GM13977 (cell line): ENCODE data around the gene VCP.

ENCODE experiments used
- DNase-seq: peaks from one replicate; pipeline ENCODE4 v3.0.0; 2012; ENCODE audit warnings: low spot score
- in situ Hi-C: fragments of 300-500 bp; cut with MboI; formaldehyde crosslinking; loops from one replicate; pipeline ENCODE4 v1.12.0; 2022; ENCODE audit warnings: low sequenced_read_pairs, low pct_unique_long_range_greater_than_20kb, mixed read lengths, inconsistent platforms; ENCODE audit not compliant: unreplicated experiment
- TF ChIP-seq, protein P1 (sequence below): IDR thresholded peaks from 2 replicates; pipeline ENCODE4 v1.5.1; 2012; ENCODE audit warnings: mild to moderate bottlenecking, control low read depth; ENCODE audit not compliant: insufficient read depth; ENCODE audit errors: extremely low read depth, missing control alignments

Gene VCP

DNA sequence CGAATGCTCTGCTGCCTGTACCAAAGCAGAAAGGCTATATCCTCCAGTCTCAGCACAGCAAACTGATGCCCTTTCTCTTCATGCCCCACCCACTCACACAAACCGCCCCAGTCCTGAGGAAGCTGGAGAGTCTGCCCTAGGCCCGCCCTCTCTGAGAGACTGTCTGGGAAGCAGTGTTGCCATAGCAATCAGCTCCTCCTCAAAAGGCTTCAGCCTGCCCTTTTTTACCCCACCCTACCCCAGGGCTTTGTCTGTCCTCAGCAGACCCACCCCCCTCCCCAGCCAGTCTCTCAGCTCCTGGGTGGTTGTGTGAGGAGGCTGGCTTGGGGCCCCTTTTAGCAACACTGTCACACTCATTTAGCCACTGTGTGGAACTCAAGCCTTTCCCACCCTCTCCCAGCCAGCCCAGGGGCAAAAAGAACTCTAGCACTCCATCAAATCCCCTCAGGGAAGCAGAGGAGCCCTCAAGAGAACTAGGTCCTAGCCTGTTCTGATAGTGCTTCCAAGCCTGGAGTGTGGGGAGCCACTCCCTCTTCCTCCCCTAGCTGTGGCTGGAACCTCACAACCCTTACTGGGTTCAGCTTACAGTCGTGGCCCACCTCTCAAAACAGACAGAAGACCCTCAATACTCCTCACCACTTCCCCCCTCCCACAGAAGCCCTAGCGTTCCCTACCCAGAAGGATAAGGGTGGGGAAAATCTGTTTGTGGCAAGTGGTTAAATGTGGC, 41.9 kb upstream of the VCP start:
- TF ChIP-seq, protein P1, sequence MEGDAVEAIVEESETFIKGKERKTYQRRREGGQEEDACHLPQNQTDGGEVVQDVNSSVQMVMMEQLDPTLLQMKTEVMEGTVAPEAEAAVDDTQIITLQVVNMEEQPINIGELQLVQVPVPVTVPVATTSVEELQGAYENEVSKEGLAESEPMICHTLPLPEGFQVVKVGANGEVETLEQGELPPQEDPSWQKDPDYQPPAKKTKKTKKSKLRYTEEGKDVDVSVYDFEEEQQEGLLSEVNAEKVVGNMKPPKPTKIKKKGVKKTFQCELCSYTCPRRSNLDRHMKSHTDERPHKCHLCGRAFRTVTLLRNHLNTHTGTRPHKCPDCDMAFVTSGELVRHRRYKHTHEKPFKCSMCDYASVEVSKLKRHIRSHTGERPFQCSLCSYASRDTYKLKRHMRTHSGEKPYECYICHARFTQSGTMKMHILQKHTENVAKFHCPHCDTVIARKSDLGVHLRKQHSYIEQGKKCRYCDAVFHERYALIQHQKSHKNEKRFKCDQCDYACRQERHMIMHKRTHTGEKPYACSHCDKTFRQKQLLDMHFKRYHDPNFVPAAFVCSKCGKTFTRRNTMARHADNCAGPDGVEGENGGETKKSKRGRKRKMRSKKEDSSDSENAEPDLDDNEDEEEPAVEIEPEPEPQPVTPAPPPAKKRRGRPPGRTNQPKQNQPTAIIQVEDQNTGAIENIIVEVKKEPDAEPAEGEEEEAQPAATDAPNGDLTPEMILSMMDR = no peak
- in situ Hi-C loops = no loop called here
- peak; percentile 54 for DNase-seq

DNA sequence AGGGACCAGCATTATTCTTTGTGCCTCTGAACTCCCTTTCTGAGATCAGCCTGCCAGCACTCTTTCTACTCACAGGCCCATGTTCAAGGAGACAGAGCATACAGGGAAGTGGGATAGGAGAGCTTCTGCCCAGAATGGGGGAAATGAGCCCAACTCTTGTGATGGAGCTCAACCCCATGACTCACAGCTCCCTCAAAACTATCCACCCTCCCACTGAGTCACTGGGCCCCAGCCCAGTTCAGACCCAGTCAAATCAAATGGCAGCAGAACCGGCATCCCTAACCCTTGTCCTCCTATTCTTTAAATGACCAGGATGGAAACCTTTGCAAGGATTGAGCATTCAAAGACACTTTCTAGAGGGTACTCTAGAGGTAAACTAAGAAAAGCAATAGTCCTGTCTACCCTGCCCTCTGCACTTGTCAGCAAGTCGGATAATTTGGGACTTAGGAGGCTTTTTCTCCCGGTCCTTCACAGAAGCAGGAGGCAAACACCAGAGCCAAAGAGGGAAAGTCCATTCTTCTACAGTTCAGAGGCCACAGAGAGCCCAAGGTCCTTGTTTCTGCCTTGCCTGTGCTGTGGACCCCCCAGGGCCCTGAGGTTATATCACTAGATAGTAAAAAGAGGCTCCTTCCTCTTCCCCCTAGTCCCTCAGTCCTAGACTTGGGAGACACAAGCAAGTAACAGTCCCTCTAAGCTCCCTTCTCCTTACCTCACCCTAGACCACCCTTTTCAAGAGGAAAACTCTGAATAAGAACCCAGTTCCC, 40.0 kb upstream of the VCP start:
- in situ Hi-C loops = no loop called here
- DNase-seq = no peak
- TF ChIP-seq, protein P1 = no peak

DNA sequence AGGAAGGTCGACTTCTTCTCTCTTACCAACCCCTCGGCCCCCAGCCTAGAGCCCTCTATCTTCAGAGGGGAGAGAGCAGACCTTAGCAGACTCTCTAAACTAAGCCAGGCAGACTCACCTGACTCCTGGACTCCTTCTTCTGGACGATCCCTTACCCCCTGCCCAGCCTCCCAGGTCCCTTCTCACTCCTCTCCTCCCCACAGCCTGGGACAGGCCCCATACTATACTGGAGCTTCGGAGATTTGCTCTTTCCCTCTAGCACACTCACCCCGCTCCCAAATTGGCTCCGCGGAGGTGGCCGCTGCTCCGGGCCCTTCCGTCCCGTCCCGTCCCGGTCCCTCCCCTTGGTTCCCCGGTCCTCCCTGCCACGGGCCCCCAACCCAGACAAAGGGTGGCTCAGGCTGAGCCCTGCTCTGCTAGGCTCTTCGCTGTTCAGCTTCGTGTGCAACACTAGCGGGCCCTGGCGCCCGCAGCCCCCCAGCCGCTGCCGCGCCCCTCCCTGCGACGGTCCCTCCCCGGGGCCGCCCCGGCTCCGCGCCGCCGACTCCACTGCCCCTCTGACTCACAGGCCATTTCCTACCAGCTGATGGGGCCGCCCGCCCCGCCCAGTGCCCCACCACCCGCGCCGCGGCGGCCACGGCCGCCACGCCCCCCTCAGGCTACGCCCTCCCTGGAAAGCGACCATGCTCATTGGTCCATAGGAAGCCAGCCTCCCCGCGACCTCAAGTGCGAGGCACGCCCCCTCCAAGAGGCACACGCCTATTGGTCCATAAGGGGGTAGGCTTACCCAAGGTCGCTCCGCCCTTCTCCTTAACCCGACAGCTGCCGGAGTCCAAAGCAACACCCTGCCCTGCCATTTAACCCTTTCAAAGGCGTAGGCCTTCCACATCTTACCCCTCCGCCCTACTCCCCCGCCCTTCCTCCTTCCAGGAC, 38.8 kb upstream of the VCP start:
- peak; percentile 98 for DNase-seq
- TF ChIP-seq, protein P1 = no peak
- in situ Hi-C loops = no loop called here

DNA sequence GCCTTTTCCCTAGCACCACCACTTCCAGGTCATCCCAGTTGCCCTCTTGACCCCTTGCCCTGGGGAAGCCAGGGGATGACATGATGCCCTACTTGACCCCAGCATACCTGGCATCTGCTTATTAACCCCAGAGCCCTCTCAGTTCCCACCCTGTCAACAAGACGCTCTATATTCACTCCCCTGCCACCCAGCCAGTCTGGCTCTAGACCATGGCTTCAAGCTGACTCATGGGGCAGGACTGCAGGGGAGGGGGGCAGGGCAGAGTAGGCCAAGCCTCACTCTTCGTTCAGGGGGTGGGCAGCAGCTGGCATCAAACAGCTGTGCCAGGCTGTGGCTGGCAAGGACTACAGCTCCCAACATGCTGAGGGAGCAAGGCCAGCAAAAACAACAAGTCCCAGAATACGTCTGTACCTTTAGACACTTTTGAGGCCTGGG, 37.9 kb upstream of the VCP start:
- DNase-seq = no peak
- in situ Hi-C loops = no loop called here

DNA sequence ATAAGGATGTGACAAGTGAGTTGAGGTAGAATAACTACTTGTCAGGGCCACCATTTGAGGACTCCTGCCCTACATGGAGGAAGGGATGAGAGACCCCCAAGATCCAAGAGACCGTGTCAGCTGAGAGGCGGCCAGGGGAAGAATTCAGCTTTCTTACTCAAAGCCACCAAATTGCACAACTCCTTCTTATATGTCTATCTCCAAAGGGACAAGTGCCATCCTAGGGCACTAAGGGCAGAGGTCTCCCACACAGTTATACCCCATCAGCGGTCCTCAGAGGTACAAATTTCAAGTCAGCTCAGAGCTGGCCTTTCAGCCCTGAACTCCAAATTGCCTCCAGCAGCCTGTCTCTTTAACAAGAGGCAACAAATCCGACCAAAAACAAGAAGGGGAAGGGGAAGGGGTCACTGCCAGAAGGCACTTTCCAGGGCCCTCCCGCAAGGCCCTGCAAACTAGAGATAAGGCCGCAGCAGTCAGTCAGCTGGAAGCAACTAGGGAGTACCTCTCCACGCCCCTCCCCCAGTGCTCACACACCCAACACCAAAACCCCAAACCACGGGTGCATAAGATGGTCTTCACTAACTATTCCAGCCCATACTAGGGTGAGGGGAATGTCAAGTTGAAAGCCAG, 36.6 kb upstream of the VCP start:
- in situ Hi-C loops = no loop called here
- DNase-seq = no peak
- TF ChIP-seq, protein P1 = no peak

More for the DNA sequence above, 37.9 kb upstream of the VCP start:
- TF ChIP-seq, protein P1 = no peak

DNA sequence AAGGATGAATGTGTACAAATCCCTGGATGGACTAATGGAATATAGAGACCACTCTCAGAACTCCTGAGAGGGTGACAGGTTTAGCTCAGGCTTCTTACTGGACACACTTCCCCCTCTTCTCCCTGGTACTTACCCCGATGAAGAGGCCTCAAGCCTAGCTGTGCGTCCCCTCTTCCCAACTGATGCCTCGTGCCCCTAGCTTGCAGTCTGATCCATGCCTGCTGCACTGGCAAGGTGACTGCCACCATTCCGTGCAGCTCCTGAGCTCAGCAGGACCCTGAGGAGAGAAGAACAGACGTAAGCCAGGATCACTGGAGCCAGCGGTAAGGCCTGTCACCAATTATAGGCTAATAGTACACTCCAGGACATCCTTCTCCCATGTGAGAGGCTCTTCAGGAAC, 36.0 kb upstream of the VCP start:
- in situ Hi-C loops = no loop called here
- DNase-seq = peak; percentile 3
- TF ChIP-seq, protein P1 = no peak
